T-helper 1 cell (primary cell): Measurements from ENCODE around the gene RAB27A.
"Not testable (repeated sequence)": the region's sequence is repeated elsewhere in the genome, so short reads cannot be mapped to it uniquely, and the experiment has no call there.

Experiments used
- DNase-seq, 5 donors: peaks; one replicate each; pipeline ENCODE4 v3.0.0-alpha.2; 2012 to 2020

Gene RAB27A

GRCh38 chr15:55249885-55250284, 39.7 kb downstream of the RAB27A start:
- not testable (repeated sequence) for DNase-seq

DNA sequence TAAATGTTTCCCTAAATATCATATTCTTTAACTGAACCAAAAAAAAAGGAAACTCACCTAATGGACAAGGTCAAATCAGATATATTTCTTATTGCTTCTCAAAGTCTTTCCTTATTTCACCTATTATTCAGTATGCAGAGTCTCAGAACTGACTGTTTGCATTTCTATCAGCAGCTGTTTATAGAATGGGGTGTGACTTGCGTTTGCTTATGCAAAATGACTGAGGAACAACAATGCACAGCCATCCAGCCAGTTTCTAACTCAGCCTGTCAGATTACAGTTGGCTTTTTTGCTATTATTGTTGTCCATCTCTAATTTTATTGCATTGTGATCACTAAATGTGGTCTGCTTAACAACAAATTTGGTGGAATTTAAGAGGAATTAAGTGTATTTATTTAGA, 40.7 kb downstream of the RAB27A start:
- DNase-seq: no peak

DNA sequence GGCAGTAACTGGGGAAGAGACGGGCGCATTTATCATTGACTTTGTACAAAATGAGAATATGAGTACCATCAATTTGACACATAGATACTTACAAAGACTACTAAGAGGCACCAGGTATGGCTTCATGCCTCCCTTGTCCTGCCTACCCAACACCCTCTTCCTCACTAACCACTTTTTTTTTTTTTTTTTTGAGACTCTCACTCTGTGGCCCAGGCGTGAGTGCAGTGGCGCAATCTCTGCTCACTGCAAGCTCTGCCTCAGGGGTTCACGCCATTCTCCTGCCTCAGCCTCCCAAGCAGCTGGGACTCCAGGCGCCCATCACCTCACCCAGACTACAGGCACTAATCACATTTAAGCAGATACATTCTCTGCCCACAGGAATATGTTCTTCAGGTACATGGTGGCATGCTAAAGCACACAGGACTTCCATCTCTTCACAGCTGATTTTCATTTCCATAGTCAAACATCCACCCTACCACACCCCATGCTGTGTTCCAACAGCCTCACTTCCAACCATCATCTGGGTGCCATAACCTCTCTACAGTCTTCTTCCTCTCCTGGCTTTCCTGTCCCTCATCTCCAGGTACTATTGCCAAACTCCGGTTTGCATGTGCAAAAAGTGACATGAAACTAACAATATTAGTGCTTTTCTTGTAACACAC, 41.7 kb downstream of the RAB27A start:
- DNase-seq: no peak

- DNase-seq: no peak
These were observed 42.3 kb downstream of the RAB27A start for GRCh38 chr15:55247311-55247710.

GRCh38 chr15:55246567-55246966, 43.0 kb downstream of the RAB27A start:
- no peak for DNase-seq

DNA sequence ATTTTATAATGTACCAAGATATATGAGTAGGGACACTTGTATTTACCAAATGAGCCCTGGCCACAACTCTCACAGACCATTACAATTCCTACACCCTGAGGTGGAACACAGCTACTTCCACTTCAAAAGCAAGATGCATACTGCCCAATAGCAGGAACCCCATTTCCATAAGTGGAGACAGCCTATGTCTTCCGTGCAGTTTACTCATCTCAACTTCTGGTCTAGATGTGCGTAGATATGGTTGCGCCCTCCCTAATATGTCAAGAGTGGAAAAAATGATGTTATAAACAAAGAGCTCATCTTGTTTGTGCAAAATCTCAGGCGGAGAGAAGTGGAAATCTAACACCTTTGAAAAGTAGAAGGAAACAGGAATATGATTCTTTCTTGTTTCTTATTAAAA, 44.6 kb downstream of the RAB27A start:
- DNase-seq: no peak

GRCh38 chr15:55241891-55242290, 47.7 kb downstream of the RAB27A start:
- DNase-seq: no peak

GRCh38 chr15:55241186-55241585, 48.4 kb downstream of the RAB27A start:
- DNase-seq: no peak

- DNase-seq: no peak
These were observed 49.4 kb downstream of the RAB27A start for GRCh38 chr15:55240125-55240760.

DNA sequence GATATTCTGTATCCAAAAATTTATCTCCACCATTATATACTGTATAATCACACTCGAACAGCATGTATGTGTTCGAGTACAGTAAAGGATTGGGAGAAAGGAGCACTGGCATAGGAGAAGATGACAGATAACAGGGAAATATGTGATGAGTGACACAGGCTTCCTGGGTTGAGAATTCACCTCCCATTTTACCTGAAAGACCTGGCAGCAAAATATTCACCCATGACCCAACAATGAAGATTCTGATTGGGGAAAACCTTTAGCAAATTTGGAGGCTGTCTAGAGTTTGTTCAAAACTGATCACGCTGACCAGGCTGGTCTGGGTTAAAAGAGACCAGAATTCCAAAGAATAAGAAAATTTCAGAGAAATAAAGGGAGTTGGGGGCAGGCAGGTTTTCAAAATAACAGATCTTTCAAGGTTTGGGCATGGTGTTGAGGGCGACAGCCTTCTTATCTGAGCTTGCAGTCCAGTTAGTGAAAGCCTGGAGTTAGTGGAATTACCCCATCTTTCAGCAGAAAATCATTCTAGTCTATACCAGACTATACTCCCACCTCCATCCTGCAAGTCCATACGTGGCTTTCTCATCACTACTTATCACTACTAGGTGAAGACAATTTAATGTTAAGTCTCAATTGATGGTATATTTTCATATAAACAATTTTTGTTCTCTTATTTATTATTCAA, 50.0 kb downstream of the RAB27A start:
- no peak for DNase-seq

DNA sequence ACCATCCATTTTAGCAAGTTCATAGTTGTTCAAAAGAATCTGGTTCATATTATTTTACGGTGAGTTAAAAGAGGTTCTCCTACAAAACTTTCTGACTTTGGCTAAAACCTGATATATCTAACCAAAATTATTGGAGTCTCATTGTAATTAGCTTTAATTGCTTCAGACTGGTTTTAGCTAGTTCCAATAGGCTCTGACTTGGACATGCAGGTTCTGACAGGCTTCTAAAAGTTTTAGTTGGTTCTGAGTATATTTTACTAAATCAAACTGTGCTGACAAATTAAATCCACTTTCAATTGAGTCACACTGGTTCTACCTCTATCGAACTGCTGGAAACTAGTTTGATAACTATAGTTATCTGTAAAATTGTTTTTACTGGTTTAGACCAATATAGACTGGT, 50.7 kb downstream of the RAB27A start:
- no peak for DNase-seq

GRCh38 chr15:55237219-55238130, 52.1 kb downstream of the RAB27A start:
- DNase-seq: peak in 1 of 5 donors; percentile 71

- DNase-seq: no peak
These were observed 54.0 kb downstream of the RAB27A start for GRCh38 chr15:55235546-55236036.

GRCh38 chr15:55234800-55235104, 54.9 kb downstream of the RAB27A start:
- DNase-seq: no peak

GRCh38 chr15:55234104-55234799, 55.4 kb downstream of the RAB27A start:
- DNase-seq: no peak

DNA sequence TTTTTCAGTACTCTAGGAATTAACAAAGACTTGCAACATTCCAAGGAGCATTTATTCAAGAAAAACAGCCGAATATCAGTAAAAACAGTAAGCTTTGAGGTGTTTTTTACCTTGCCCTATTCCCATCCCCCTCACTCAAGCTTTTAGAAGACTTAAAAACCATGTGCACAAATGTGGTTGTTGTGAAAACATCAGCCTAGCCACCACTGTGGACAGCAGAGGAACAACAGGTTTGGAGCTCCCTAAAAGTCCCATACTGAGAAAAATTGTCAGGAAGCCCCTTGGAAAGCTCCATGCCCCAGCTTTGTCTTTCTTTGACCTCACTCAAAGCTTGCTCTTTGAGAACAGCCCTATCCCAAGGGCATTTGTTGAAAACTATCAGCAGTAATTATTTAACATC, 58.2 kb downstream of the RAB27A start:
- no peak for DNase-seq

GRCh38 chr15:55230953-55231352, 58.7 kb downstream of the RAB27A start:
- DNase-seq: no peak

DNA sequence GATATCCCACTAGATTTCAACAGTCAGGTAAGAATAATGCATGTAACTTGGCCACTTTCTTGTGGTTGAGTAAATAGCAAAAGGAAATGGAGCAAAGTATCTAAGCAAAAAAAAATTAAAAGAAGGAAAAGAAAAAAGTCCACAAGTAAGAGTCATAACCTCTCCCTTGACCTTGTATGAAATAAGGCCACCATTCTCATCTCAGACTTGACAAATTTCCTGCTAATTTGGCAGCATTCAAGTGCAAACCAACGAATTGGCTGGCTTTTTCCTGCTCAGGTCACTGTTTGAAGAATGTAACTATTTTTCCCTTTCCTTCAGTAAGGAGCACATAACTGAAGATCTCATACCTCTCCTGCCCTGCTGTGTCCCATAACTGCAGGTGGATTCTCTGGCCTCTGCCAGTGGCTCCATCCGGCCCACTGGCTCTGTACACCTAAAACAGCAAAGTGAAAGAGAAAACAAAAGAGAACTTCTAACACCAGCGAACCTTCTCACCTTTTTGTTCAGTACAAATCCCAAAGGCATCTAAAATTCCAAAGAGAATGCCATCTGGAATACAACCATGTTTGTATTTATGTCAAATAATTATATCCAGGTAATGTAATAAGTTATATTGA, 59.5 kb downstream of the RAB27A start:
- DNase-seq: no peak

- DNase-seq: no peak
These were observed 63.5 kb downstream of the RAB27A start for GRCh38 chr15:55226127-55226526.

GRCh38 chr15:55224892-55225291, 64.7 kb downstream of the RAB27A start:
- peak in 1 of 5 donors; percentile 48 for DNase-seq

DNA sequence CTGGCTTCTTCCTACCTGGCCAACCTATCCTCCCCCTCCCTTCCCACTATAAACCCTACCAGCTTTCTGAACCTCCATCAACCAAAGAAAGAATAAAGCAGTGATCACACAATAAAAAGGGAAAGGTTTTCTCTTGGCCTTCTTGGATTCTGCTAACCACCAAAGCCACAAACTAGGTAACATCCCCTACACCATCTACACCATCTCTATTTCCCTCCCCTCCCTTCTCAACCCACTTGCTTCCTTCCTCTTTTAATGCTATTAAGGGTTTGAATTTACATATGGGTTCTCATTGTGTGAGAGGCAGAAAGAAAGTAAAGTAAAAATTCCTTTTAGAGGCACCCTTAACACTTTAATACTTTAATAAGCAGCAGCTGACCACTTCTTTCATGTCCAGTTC, 67.0 kb downstream of the RAB27A start:
- DNase-seq: peak in 1 of 5 donors; percentile 62
